ENCODE measurements around the gene FAM161B. TPM values are rescaled to one million over a fixed set of nuclear protein-coding genes. Genes with fewer than 3 reads are reported as not detected.

The FAM161B gene
- total RNA-seq, 4 donors from 2014 or later = 4.2 to 5.5 (median 4.6) TPM

DNA sequence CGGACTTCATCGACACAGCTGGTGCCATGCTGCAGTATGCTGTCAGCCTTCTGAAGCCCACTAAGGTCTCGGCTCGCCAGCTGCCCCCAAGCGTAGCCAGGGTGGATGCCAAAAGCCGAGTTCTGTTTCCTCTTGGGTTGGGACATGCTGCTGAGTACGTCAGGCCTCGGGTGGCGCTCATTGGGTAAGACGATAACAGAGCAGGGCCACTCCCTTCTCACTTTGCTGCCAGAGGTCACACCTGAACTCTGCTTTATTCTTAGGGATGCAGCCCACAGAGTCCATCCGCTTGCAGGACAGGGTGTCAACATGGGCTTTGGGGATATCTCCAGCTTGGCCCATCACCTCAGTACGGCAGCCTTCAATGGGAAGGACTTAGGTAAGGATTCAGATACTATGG, 11.3 kb upstream of the FAM161B start:
- WGBS = 86% methylated on average over 9 of the region's 12 CpGs

DNA sequence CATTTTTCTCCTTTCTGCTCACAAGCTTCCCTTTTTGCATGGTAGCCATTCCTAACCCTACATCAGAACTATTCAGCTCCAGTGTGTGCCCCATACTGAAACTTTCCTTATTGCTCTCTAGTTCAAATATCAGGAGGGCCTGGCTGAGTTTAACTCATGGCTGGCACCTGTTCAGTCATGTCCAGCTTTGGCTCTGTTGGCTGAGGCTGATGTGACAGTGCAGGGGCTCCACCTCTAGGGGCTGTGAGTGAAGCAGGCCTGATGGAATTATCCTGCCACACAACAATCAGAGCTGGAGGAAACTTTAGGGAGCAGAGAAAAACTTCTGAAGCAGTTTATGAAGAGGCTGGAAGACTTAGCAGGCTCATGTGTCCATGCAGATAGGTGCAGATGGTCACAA, 8.7 kb upstream of the FAM161B start:
- H3K9me3 ChIP-seq = no peaks in the 10 kb centered on the region
- peaks cover 81 to 100% (median 98%) of the 10 kb centered on the region in 4 donors for H3K36me3 ChIP-seq
- H3K27ac ChIP-seq (replicated peaks in 1 of 4) = no peak overlapping the region
- H3K27me3 ChIP-seq = no peaks in the 10 kb centered on the region
- intact Hi-C loops (cut with DNase I) = no loop called here
- no peaks in the 10 kb centered on the region for H3K4me1 ChIP-seq
- H3K4me3 ChIP-seq = no peak overlapping the region
- DNase-seq (ENCODE audit: extremely low spot score) = no peak
- TF ChIP-seq POLR2AphosphoS5 (IDR thresholded peaks at IDR 0.05) = no peak
- TF ChIP-seq EP300 (IDR thresholded peaks at IDR 0.05) = no peak
- TF ChIP-seq POLR2A (IDR thresholded peaks at IDR 0.05; ENCODE audit: low read depth) = no peak
- TF ChIP-seq, protein P1, sequence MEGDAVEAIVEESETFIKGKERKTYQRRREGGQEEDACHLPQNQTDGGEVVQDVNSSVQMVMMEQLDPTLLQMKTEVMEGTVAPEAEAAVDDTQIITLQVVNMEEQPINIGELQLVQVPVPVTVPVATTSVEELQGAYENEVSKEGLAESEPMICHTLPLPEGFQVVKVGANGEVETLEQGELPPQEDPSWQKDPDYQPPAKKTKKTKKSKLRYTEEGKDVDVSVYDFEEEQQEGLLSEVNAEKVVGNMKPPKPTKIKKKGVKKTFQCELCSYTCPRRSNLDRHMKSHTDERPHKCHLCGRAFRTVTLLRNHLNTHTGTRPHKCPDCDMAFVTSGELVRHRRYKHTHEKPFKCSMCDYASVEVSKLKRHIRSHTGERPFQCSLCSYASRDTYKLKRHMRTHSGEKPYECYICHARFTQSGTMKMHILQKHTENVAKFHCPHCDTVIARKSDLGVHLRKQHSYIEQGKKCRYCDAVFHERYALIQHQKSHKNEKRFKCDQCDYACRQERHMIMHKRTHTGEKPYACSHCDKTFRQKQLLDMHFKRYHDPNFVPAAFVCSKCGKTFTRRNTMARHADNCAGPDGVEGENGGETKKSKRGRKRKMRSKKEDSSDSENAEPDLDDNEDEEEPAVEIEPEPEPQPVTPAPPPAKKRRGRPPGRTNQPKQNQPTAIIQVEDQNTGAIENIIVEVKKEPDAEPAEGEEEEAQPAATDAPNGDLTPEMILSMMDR (IDR thresholded peaks at IDR 0.05) = no peak

More for the DNA sequence above, 11.3 kb upstream of the FAM161B start:
- Histone ChIP-seq H3K4me1 (no peaks in the 10 kb centered on the region), H3K9me3 (no peaks in the 10 kb centered on the region), H3K4me3 (no peak overlapping the region), H3K27me3 (no peaks in the 10 kb centered on the region), H3K27ac (replicated peaks in 1 of 4) (no peak overlapping the region), H3K36me3 (peaks cover 58 to 92% (median 85%) of the 10 kb centered on the region in 4 donors)
- DNase-seq (ENCODE audit: extremely low spot score) = no peak
- TF ChIP-seq POLR2AphosphoS5 (IDR thresholded peaks at IDR 0.05) (no peak), EP300 (IDR thresholded peaks at IDR 0.05) (no peak), POLR2A (IDR thresholded peaks at IDR 0.05; ENCODE audit: low read depth) (no peak)
- TF ChIP-seq, protein P1 (IDR thresholded peaks at IDR 0.05) = no peak
- intact Hi-C loops (cut with DNase I) = no loop called here

DNA sequence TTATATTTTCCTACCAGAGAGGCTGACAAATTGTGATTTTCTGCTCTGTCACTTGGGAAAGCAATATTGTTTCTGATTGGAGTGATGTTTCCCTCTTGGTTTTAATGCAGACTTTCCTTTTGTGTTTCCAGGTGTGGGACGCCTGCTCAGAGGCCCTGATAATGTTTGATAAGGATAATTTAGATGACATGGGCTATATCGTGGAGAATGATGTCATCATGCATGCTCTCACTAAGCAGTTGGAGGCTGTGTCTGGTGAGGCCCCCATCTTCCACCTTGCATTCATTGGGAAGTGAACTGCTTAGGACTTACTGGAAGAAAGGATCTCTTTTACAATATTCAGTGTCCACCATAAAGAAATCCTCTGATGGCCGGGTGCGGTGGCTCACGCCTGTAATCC, 5.8 kb upstream of the FAM161B start:
- TF ChIP-seq POLR2A (IDR thresholded peaks at IDR 0.05; ENCODE audit: low read depth) = no peak
- no peak for TF ChIP-seq POLR2AphosphoS5 (IDR thresholded peaks at IDR 0.05)
- TF ChIP-seq EP300 (IDR thresholded peaks at IDR 0.05) = no peak
- TF ChIP-seq, protein P1 (IDR thresholded peaks at IDR 0.05) = no peak
- Histone ChIP-seq H3K36me3 (peaks cover 63 to 76% (median 75%) of the 10 kb centered on the region in 4 donors), H3K27ac (replicated peaks in 1 of 4) (no peak overlapping the region), H3K4me1 (peaks cover 9 to 17% (median 11%) of the 10 kb centered on the region in 4 donors), H3K9me3 (no peaks in the 10 kb centered on the region), H3K4me3 (no peak overlapping the region), H3K27me3 (no peaks in the 10 kb centered on the region)
- DNase-seq (ENCODE audit: extremely low spot score) = no peak
- intact Hi-C loops (cut with DNase I) = no loop called here
- 90% methylated on average over 5 of the region's 5 CpGs for WGBS

DNA sequence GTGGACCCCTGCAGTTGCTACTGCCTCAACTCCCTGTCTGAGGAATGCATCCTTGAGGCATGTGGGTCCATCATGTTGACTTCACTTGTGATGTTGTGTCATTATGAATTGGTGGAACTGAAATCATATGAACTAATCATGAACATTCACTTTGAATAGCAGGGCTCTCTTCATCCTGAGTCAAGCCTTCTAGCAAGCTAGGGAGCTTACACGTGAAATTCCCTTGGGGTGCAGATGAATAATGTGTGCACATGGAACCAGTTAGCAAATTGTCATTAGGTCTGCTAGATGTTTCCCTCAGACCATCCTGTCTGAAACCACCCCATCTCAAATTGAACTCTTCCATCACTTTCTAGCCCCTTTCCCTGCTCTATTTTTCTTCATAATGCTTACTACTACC, 3.8 kb upstream of the FAM161B start:
- H3K4me3 ChIP-seq = no peak overlapping the region
- H3K36me3 ChIP-seq = peaks cover 43 to 56% (median 56%) of the 10 kb centered on the region in 4 donors
- H3K27me3 ChIP-seq = no peaks in the 10 kb centered on the region
- intact Hi-C loops (cut with DNase I) = loop anchor here (5.0 kb wide), 1 partner anchor 64 kb away; the partner anchor contains the start of genes BBOF1 and ENTPD5
- no peak for DNase-seq (ENCODE audit: extremely low spot score)
- no peaks in the 10 kb centered on the region for H3K9me3 ChIP-seq
- H3K27ac ChIP-seq (replicated peaks in 1 of 4) = no peak overlapping the region
- TF ChIP-seq, protein P1 (IDR thresholded peaks at IDR 0.05) = no peak
- TF ChIP-seq POLR2AphosphoS5 (IDR thresholded peaks at IDR 0.05) (no peak), EP300 (IDR thresholded peaks at IDR 0.05) (no peak), POLR2A (IDR thresholded peaks at IDR 0.05; ENCODE audit: low read depth) (no peak)
- H3K4me1 ChIP-seq = peaks cover 15 to 30% (median 22%) of the 10 kb centered on the region in 4 donors
- 86% methylated on average over 1 of the region's 1 CpG for WGBS

DNA sequence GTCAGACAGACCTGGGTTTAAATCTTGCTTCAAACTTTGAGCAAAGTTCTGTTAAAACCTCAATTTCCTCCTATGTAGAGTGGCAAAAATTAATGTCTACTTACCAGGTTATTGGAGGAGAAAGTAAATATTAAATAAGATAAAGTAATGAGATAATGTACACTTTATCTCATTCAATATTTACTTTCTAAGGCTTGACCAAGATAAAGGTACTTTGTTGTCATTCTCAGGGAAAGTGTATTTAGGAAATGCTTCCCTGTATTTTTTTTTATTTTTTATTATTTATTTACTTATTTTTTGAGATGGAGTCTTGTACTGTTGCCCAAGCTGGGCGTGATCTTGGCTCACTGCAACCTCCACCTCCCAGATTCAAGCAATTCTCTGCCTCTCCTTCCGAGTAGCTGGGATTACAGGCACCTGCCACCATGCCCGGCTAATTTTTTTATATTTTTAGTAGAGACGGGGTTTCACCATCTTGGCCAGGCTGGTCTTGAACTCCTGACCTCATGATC, 4.7 kb downstream of the FAM161B start:
- whole genome bisulfite sequencing = 78% methylated on average over 4 of the region's 4 CpGs
- TF ChIP-seq POLR2A (IDR thresholded peaks at IDR 0.05; ENCODE audit: low read depth) = no peak
- TF ChIP-seq EP300 (IDR thresholded peaks at IDR 0.05) = no peak
- TF ChIP-seq, protein P1 (IDR thresholded peaks at IDR 0.05) = no peak
- no peak for TF ChIP-seq POLR2AphosphoS5 (IDR thresholded peaks at IDR 0.05)
- no peak overlapping the region for H3K27ac ChIP-seq (replicated peaks in 1 of 4)
- H3K4me3 ChIP-seq = no peak overlapping the region
- no peak for DNase-seq (ENCODE audit: extremely low spot score)
- intact Hi-C loops (cut with DNase I) = no loop called here
- H3K9me3 ChIP-seq = no peaks in the 10 kb centered on the region
- H3K27me3 ChIP-seq = no peaks in the 10 kb centered on the region
- H3K4me1 ChIP-seq = peaks cover 5 to 25% (median 10%) of the 10 kb centered on the region in 4 donors
- peaks cover 9 to 64% (median 42%) of the 10 kb centered on the region in 4 donors for H3K36me3 ChIP-seq
